NCI-H2029 (cell line): Measurements from ENCODE around the gene SGCB.
"Not testable (repeated sequence)": the region's sequence is repeated elsewhere in the genome, so short reads cannot be mapped to it uniquely, and the experiment has no call there.

Experiments used
- DNase-seq: peaks from one replicate; lab custom pipeline; 2025; lab: John Stamatoyannopoulos, UW

SGCB gene

GRCh38 chr4:52038103-52038912, at the start of gene SGCB:
SGCB (minus strand) TSS chr4:52038299; CDS start chr4:52038259, 40 bp downstream.
- DNase-seq, result no peak

- DNase-seq, result not testable (repeated sequence)
These were observed 48.3 kb upstream of the SGCB start for GRCh38 chr4:52086425-52086824.

- DNase-seq, result no peak
These were observed 43.1 kb upstream of the SGCB start for GRCh38 chr4:52081216-52081615.

GRCh38 chr4:52079659-52080058, 41.6 kb upstream of the SGCB start:
- DNase-seq, result no peak

- no peak for DNase-seq
These were observed 38.6 kb upstream of the SGCB start for GRCh38 chr4:52076731-52077130.

- DNase-seq, result no peak
These were observed 33.9 kb upstream of the SGCB start for GRCh38 chr4:52071791-52072546.

GRCh38 chr4:52069571-52069970, 31.5 kb upstream of the SGCB start:
- DNase-seq, result no peak

GRCh38 chr4:52059372-52059771, 21.3 kb upstream of the SGCB start:
- no peak for DNase-seq

- no peak for DNase-seq
These were observed 20.2 kb upstream of the SGCB start for GRCh38 chr4:52058275-52058674.

GRCh38 chr4:52057196-52057595, 19.1 kb upstream of the SGCB start:
- no peak for DNase-seq

- DNase-seq, result no peak
These were observed 16.2 kb upstream of the SGCB start for GRCh38 chr4:52054254-52054653.

GRCh38 chr4:52052475-52052780, 14.3 kb upstream of the SGCB start:
- no peak for DNase-seq

- DNase-seq, result no peak
These were observed 13.7 kb upstream of the SGCB start for GRCh38 chr4:52051615-52052474.

GRCh38 chr4:52051213-52051614, 13.1 kb upstream of the SGCB start, which contains the start of gene SPATA18:
SPATA18 (plus strand) TSS chr4:52051304; CDS start chr4:52051705, 401 bp downstream.
- no peak for DNase-seq

- no peak for DNase-seq
These were observed 11.2 kb upstream of the SGCB start for GRCh38 chr4:52049266-52049665.

GRCh38 chr4:52045028-52045427, 6.9 kb upstream of the SGCB start:
- no peak for DNase-seq

- no peak for DNase-seq
These were observed 403 bp downstream of the SGCB start for GRCh38 chr4:52037689-52038102.

- no peak for DNase-seq
These were observed 1.1 kb downstream of the SGCB start for GRCh38 chr4:52036886-52037530.

GRCh38 chr4:52035190-52035589, 2.9 kb downstream of the SGCB start:
- no peak for DNase-seq

GRCh38 chr4:52032005-52032404, 6.1 kb downstream of the SGCB start:
- DNase-seq, result no peak

- DNase-seq, result no peak
These were observed 9.1 kb downstream of the SGCB start for GRCh38 chr4:52028970-52029369.
